Peyer's patch (tissue), 4 donors: ENCODE data around the gene PRMT9.

Source experiments
- CTCF ChIP-seq, 6 experiments: fragments of 450-650 bp in 4 of 6; fragments of 200-600 bp in 2 of 6; sonication (generic) in 1 of 6; IDR thresholded peaks; one replicate each; pipeline ENCODE4 v1.5.1; 2017 to 2019; ENCODE audit warnings: antibody characterized with exemption in 6 of 6, mild to moderate bottlenecking in 3 of 6, moderate library complexity in 1 of 6
- POLR2A ChIP-seq, 2 donors: fragments of 450-650 bp; IDR thresholded peaks; one replicate each; pipeline ENCODE4 v1.5.1; 2017; ENCODE audit warnings: antibody characterized with exemption in 2 of 2, mild to moderate bottlenecking in 2 of 2, moderate library complexity in 2 of 2

DNA sequence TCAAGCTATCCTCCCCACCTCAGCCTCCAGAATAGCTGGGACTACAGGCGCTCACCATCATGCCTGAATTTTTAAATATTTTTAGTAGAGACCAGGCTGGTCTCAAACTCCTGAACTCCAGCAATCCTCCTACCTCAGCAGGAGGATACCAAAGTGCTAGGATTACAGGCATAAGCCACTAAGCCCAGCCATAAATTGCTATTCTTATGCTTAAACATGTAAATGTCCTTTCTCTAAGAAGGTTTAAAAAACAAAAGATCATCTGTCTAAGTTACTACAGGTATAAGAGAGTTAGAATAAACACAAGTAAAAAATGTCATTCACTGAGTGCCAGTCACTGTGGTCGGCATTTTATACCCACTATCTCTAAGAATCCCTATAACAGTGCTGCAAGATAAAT lies 28.3 kb downstream of the PRMT9 start:
- TF ChIP-seq CTCF (IDR thresholded peaks at IDR 0.05) (no peak), POLR2A (IDR thresholded peaks at IDR 0.05) (no peak)
